RWPE2 (cell line): ENCODE measurements around the gene CTBP1.

Experiments used
- ATAC-seq: fragments of 200-7000 bp; cut with Tn5 transposase; 3 replicates; pipeline ENCODE4 v1.9.1; 2021; ENCODE audit warnings: low read depth
- DNase-seq: peaks from one replicate; pipeline ENCODE4 v3.0.0-alpha.2; 2020; ENCODE audit warnings: low spot score
- H3K27ac ChIP-seq: fragments of 450-650 bp; 2 replicates; pipeline ENCODE4 v1.5.1; 2017; ENCODE audit warnings: mild to moderate bottlenecking; ENCODE audit not compliant: poor library complexity, severe bottlenecking
- H3K27me3 ChIP-seq: fragments of 250-450 bp; sonication (Bioruptor Pico); 2 replicates; pipeline ENCODE4 v1.5.1; 2021; ENCODE audit warnings: mild to moderate bottlenecking, moderate library complexity; ENCODE audit not compliant: insufficient read depth, poor library complexity, severe bottlenecking
- H3K36me3 ChIP-seq: fragments of 250-450 bp; sonication (Bioruptor Pico); 2 replicates; pipeline ENCODE4 v1.5.1; 2020; ENCODE audit warnings: low read depth, mild to moderate bottlenecking, moderate library complexity
- H3K4me1 ChIP-seq: fragments of 250-450 bp; sonication (Bioruptor Pico); 2 replicates; pipeline ENCODE4 v1.5.1; 2021; ENCODE audit warnings: mild to moderate bottlenecking, moderate library complexity; ENCODE audit not compliant: insufficient read depth, poor library complexity, severe bottlenecking
- H3K4me3 ChIP-seq: fragments of 250-450 bp; sonication (Bioruptor Pico); 2 replicates; pipeline ENCODE4 v1.5.1; 2021; ENCODE audit warnings: mild to moderate bottlenecking, moderate library complexity; ENCODE audit not compliant: severe bottlenecking
- H3K9me3 ChIP-seq: fragments of 250-450 bp; sonication (Bioruptor Pico); 2 replicates; pipeline ENCODE4 v1.5.1; 2021; ENCODE audit warnings: mild to moderate bottlenecking, moderate library complexity; ENCODE audit not compliant: severe bottlenecking
- CTCF ChIP-seq: fragments of 450-650 bp; IDR thresholded peaks from one replicate; pipeline ENCODE4 v1.5.1; 2017; ENCODE audit warnings: mild to moderate bottlenecking, moderate library complexity; ENCODE audit not compliant: poor library complexity, severe bottlenecking

The CTBP1 gene

GRCh38 chr4:1258457-1258856 is 9.5 kb upstream of the CTBP1 start:
- Histone ChIP-seq H3K36me3 (no peaks in the 10 kb centered on the region), H3K4me1 (no peaks in the 10 kb centered on the region), H3K4me3 (no peak overlapping the region), H3K9me3 (peaks cover 33% of the 10 kb centered on the region), H3K27ac (no peak overlapping the region), H3K27me3 (no peaks in the 10 kb centered on the region)
- no peak for TF ChIP-seq CTCF
- no peak for ATAC-seq
- DNase-seq, result no peak

- peaks cover 43% of the 10 kb centered on the region for H3K9me3 ChIP-seq
- H3K27me3 ChIP-seq, result no peaks in the 10 kb centered on the region
- no peak overlapping the region for H3K4me3 ChIP-seq
- TF ChIP-seq CTCF, result no peak
- DNase-seq (no peak), ATAC-seq (no peak)
- peaks cover 16% of the 10 kb centered on the region for H3K36me3 ChIP-seq
- H3K27ac ChIP-seq, result no peak overlapping the region
- no peaks in the 10 kb centered on the region for H3K4me1 ChIP-seq
These were observed 6.8 kb upstream of the CTBP1 start for GRCh38 chr4:1255699-1256098.

GRCh38 chr4:1255151-1255550 is 6.2 kb upstream of the CTBP1 start:
- DNase-seq (no peak), ATAC-seq (no peak)
- Histone ChIP-seq H3K4me1 (no peaks in the 10 kb centered on the region), H3K4me3 (no peak overlapping the region), H3K27ac (no peak overlapping the region), H3K9me3 (peaks cover 47% of the 10 kb centered on the region), H3K27me3 (no peaks in the 10 kb centered on the region), H3K36me3 (peaks cover 18% of the 10 kb centered on the region)
- no peak for TF ChIP-seq CTCF

- DNase-seq (no peak), ATAC-seq (no peak)
- H3K9me3 ChIP-seq, result peaks cover 49% of the 10 kb centered on the region
- no peak overlapping the region for H3K4me3 ChIP-seq
- H3K36me3 ChIP-seq, result peaks cover 19% of the 10 kb centered on the region
- H3K27me3 ChIP-seq, result no peaks in the 10 kb centered on the region
- TF ChIP-seq CTCF, result no peak
- H3K4me1 ChIP-seq, result peaks cover 3% of the 10 kb centered on the region
- H3K27ac ChIP-seq, result no peak overlapping the region
These were observed 4.9 kb upstream of the CTBP1 start for GRCh38 chr4:1253831-1254230.

- H3K4me3 ChIP-seq, result no peak overlapping the region
- H3K27ac ChIP-seq, result no peak overlapping the region
- ATAC-seq (no peak), DNase-seq (no peak)
- H3K27me3 ChIP-seq, result no peaks in the 10 kb centered on the region
- H3K36me3 ChIP-seq, result peaks cover 19% of the 10 kb centered on the region
- no peak for TF ChIP-seq CTCF
- H3K4me1 ChIP-seq, result peaks cover 3% of the 10 kb centered on the region
- peaks cover 44% of the 10 kb centered on the region for H3K9me3 ChIP-seq
These were observed 4.1 kb upstream of the CTBP1 start for GRCh38 chr4:1252928-1253492.
